HepG2 (cell line): ENCODE measurements around the gene CD79A. TPM values are rescaled to one million over a fixed set of nuclear protein-coding genes. Genes with fewer than 3 reads are reported as not detected.

Experiments
- SYNCRIP ChIP-seq: fragments of 200-400 bp; formaldehyde crosslinking; IDR thresholded peaks from 2 replicates; pipeline ENCODE4 v1.6.1; 2018; ENCODE audit warnings: mild to moderate bottlenecking, low read depth, low read length; ENCODE audit not compliant: insufficient read depth
- ZNF263 ChIP-seq: sonication (generic); formaldehyde crosslinking; IDR thresholded peaks from 2 replicates; pipeline ENCODE4 v1.4.0; 2020; ENCODE audit warnings: missing genetic modification reagents
- polyA plus RNA-seq, 8 experiments: library from polyadenylated mRNA; depleted of rRNA in 3 of 8; stranded (reverse) in 7 of 8; unstranded in 1 of 8; fragments of >200 nt; fragmentation: Illumina TruSeq in 4 of 8; extraction: Trizol in 4 of 8; gene quantifications; 2 replicates each; pipeline versions ENCODE4 v1.2.1 to v1.2.3, GENCODE V29; 2011 to 2016; ENCODE audit warnings: low read depth in 4 of 8, missing spikeins in 1 of 8, mixed read lengths in 1 of 8; ENCODE audit not compliant: insufficient read depth in 1 of 8
- total RNA-seq, 5 experiments: library from RNA; depleted of rRNA; stranded (reverse); fragments of >200 nt; fragmentation: Illumina TruSeq; extraction: Trizol; gene quantifications; 2 replicates each; pipeline ENCODE4 v1.2.3, GENCODE V29; 2016; ENCODE audit warnings: low read depth in 1 of 5
- TF ChIP-seq, protein P1 (sequence below): sonication (generic); formaldehyde crosslinking; IDR thresholded peaks from 2 replicates; pipeline ENCODE4 v1.5.0; 2020; ENCODE audit warnings: mild to moderate bottlenecking, missing genetic modification reagents, borderline replicate concordance
- TF ChIP-seq, protein P2 (sequence below): sonication (generic); formaldehyde crosslinking; IDR thresholded peaks from 2 replicates; pipeline ENCODE4 v1.5.0; 2020; ENCODE audit warnings: missing genetic modification reagents
- TF ChIP-seq, protein P3 (sequence below): sonication (generic); formaldehyde crosslinking; IDR thresholded peaks from 2 replicates; pipeline ENCODE4 v1.4.0; 2020; ENCODE audit warnings: missing genetic modification reagents, borderline replicate concordance
- TF ChIP-seq, protein P4 (sequence below): sonication (generic); formaldehyde crosslinking; IDR thresholded peaks from 2 replicates; pipeline ENCODE4 v1.4.0; 2020; ENCODE audit warnings: mild to moderate bottlenecking, missing genetic modification reagents
- TF ChIP-seq, protein P5 (sequence below): sonication (generic); formaldehyde crosslinking; IDR thresholded peaks from 2 replicates; pipeline ENCODE4 v1.4.0; 2020; ENCODE audit warnings: missing genetic modification reagents, borderline replicate concordance

Gene CD79A
- total and polyA plus RNA-seq, 2 of the 13 experiments (the other 11 are each of a cell fraction or from before 2014, with no cell fraction given), result 0.24 to 0.33 TPM

DNA sequence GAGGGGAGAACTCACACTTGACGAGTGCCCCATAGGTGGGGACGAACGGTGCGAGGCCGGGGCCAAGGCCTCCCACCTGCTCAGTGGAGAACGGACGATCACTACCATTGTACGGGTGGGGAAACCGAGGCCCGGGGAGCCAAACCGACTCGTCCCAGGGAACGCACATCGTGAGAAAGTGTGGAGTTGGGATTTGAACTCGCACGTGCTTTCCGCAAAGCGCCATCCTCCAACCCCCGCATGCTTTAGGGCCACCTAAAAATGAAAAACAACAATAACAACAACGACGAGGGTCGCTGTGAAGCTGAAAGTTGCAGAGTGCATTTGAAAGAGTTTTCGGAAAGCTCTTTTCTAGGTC is 6.4 kb downstream of the CD79A start (continued):
- TF ChIP-seq, protein P1, sequence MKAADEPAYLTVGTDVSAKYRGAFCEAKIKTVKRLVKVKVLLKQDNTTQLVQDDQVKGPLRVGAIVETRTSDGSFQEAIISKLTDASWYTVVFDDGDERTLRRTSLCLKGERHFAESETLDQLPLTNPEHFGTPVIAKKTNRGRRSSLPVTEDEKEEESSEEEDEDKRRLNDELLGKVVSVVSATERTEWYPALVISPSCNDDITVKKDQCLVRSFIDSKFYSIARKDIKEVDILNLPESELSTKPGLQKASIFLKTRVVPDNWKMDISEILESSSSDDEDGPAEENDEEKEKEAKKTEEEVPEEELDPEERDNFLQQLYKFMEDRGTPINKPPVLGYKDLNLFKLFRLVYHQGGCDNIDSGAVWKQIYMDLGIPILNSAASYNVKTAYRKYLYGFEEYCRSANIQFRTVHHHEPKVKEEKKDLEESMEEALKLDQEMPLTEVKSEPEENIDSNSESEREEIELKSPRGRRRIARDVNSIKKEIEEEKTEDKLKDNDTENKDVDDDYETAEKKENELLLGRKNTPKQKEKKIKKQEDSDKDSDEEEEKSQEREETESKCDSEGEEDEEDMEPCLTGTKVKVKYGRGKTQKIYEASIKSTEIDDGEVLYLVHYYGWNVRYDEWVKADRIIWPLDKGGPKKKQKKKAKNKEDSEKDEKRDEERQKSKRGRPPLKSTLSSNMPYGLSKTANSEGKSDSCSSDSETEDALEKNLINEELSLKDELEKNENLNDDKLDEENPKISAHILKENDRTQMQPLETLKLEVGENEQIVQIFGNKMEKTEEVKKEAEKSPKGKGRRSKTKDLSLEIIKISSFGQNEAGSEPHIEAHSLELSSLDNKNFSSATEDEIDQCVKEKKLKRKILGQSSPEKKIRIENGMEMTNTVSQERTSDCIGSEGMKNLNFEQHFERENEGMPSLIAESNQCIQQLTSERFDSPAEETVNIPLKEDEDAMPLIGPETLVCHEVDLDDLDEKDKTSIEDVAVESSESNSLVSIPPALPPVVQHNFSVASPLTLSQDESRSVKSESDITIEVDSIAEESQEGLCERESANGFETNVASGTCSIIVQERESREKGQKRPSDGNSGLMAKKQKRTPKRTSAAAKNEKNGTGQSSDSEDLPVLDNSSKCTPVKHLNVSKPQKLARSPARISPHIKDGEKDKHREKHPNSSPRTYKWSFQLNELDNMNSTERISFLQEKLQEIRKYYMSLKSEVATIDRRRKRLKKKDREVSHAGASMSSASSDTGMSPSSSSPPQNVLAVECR (CRISPR knock-in tag), result no peak
- TF ChIP-seq, protein P2, sequence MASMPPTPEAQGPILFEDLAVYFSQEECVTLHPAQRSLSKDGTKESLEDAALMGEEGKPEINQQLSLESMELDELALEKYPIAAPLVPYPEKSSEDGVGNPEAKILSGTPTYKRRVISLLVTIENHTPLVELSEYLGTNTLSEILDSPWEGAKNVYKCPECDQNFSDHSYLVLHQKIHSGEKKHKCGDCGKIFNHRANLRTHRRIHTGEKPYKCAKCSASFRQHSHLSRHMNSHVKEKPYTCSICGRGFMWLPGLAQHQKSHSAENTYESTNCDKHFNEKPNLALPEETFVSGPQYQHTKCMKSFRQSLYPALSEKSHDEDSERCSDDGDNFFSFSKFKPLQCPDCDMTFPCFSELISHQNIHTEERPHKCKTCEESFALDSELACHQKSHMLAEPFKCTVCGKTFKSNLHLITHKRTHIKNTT (CRISPR knock-in tag), result no peak
- TF ChIP-seq, protein P3, sequence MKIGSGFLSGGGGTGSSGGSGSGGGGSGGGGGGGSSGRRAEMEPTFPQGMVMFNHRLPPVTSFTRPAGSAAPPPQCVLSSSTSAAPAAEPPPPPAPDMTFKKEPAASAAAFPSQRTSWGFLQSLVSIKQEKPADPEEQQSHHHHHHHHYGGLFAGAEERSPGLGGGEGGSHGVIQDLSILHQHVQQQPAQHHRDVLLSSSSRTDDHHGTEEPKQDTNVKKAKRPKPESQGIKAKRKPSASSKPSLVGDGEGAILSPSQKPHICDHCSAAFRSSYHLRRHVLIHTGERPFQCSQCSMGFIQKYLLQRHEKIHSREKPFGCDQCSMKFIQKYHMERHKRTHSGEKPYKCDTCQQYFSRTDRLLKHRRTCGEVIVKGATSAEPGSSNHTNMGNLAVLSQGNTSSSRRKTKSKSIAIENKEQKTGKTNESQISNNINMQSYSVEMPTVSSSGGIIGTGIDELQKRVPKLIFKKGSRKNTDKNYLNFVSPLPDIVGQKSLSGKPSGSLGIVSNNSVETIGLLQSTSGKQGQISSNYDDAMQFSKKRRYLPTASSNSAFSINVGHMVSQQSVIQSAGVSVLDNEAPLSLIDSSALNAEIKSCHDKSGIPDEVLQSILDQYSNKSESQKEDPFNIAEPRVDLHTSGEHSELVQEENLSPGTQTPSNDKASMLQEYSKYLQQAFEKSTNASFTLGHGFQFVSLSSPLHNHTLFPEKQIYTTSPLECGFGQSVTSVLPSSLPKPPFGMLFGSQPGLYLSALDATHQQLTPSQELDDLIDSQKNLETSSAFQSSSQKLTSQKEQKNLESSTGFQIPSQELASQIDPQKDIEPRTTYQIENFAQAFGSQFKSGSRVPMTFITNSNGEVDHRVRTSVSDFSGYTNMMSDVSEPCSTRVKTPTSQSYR, result no peak
- no peak for TF ChIP-seq ZNF263 (CRISPR knock-in tag)
- TF ChIP-seq, protein P4, sequence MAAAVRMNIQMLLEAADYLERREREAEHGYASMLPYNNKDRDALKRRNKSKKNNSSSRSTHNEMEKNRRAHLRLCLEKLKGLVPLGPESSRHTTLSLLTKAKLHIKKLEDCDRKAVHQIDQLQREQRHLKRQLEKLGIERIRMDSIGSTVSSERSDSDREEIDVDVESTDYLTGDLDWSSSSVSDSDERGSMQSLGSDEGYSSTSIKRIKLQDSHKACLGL (CRISPR knock-in tag), result 0 out of 2 replicates have a peak, but pooled peaks have one; percentile 35
- TF ChIP-seq SYNCRIP, result no peak
- TF ChIP-seq, protein P5, sequence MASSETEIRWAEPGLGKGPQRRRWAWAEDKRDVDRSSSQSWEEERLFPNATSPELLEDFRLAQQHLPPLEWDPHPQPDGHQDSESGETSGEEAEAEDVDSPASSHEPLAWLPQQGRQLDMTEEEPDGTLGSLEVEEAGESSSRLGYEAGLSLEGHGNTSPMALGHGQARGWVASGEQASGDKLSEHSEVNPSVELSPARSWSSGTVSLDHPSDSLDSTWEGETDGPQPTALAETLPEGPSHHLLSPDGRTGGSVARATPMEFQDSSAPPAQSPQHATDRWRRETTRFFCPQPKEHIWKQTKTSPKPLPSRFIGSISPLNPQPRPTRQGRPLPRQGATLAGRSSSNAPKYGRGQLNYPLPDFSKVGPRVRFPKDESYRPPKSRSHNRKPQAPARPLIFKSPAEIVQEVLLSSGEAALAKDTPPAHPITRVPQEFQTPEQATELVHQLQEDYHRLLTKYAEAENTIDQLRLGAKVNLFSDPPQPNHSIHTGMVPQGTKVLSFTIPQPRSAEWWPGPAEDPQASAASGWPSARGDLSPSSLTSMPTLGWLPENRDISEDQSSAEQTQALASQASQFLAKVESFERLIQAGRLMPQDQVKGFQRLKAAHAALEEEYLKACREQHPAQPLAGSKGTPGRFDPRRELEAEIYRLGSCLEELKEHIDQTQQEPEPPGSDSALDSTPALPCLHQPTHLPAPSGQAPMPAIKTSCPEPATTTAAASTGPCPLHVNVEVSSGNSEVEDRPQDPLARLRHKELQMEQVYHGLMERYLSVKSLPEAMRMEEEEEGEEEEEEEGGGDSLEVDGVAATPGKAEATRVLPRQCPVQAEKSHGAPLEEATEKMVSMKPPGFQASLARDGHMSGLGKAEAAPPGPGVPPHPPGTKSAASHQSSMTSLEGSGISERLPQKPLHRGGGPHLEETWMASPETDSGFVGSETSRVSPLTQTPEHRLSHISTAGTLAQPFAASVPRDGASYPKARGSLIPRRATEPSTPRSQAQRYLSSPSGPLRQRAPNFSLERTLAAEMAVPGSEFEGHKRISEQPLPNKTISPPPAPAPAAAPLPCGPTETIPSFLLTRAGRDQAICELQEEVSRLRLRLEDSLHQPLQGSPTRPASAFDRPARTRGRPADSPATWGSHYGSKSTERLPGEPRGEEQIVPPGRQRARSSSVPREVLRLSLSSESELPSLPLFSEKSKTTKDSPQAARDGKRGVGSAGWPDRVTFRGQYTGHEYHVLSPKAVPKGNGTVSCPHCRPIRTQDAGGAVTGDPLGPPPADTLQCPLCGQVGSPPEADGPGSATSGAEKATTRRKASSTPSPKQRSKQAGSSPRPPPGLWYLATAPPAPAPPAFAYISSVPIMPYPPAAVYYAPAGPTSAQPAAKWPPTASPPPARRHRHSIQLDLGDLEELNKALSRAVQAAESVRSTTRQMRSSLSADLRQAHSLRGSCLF (CRISPR knock-in tag), result peak; percentile 21; the same call in 1 of the 2 replicates
